IMR-90 (cell line): ENCODE measurements around the gene ANXA8. TPM values are rescaled to one million over a fixed set of nuclear protein-coding genes. Genes with fewer than 3 reads are reported as not detected.

Experiments used
- ATAC-seq: fragments of 200-7000 bp; cut with Tn5 transposase; 2 replicates; pipeline ENCODE4 v1.9.1; 2020; ENCODE audit warnings: low read depth, mild to moderate bottlenecking, moderate library complexity
- BruUV-seq: library from RNA; stranded (reverse); fragments of 400-500 nt; replicated peaks from 2 replicates; lab custom pipeline; 2021; lab: Mats Ljungman, UMichigan
- CTCF ChIA-PET: fragments of 300-600 bp; formaldehyde crosslinking; extraction: SDS; loops from one replicate; lab custom pipeline; 2021; ENCODE audit warnings: antibody characterized with exemption; lab: Yijun Ruan, JAX
- POLR2A ChIA-PET: fragments of 300-600 bp; sonication (Branson Sonifier 250); formaldehyde crosslinking; loops from one replicate; lab custom pipeline; 2022; ENCODE audit warnings: antibody characterized with exemption; ENCODE audit not compliant: unreplicated experiment; lab: Charles Lee
- DNase-seq: peaks from one replicate; pipeline ENCODE4 v3.0.0; 2013
- H2AFZ ChIP-seq: replicated peaks from 2 replicates; pipeline ENCODE3; 2013; ENCODE audit warnings: low read length, mild to moderate bottlenecking; ENCODE audit not compliant: poor library complexity
- H2AK5ac ChIP-seq: 2 replicates; pipeline ENCODE4 v1.6.1; 2013; ENCODE audit warnings: low read depth, low read length, inconsistent platforms
- H2AK9ac ChIP-seq: replicated peaks from 2 replicates; pipeline ENCODE3; 2013; ENCODE audit warnings: mild to moderate bottlenecking, low read depth, low read length, moderate library complexity; ENCODE audit not compliant: poor library complexity
- H2BK120ac ChIP-seq: 2 replicates; pipeline ENCODE4 v1.6.1; 2013; ENCODE audit warnings: low read depth, low read length, inconsistent platforms
- H2BK15ac ChIP-seq: 3 replicates; pipeline ENCODE4 v1.6.1; 2013; ENCODE audit warnings: low read depth, low read length, inconsistent platforms
- H2BK20ac ChIP-seq: 2 replicates; pipeline ENCODE4 v1.6.1; 2013; ENCODE audit warnings: low read depth, mild to moderate bottlenecking, inconsistent platforms, low read length, moderate library complexity
- H2BK5ac ChIP-seq: 2 replicates; pipeline ENCODE4 v1.6.1; 2013; ENCODE audit warnings: mild to moderate bottlenecking, low read depth, low read length, inconsistent platforms; ENCODE audit not compliant: poor library complexity, severe bottlenecking
- H3K14ac ChIP-seq: replicated peaks from 2 replicates; pipeline ENCODE4 v1.6.1; 2013; ENCODE audit warnings: low read depth, low read length, inconsistent platforms
- H3K18ac ChIP-seq: 2 replicates; pipeline ENCODE4 v1.6.1; 2013; ENCODE audit warnings: low read depth, low read length, control low read depth
- H3K23ac ChIP-seq: 2 replicates; pipeline ENCODE4 v1.6.1; 2013; ENCODE audit warnings: low read depth, low read length, inconsistent platforms
- H3K27ac ChIP-seq: 2 replicates; pipeline ENCODE4 v1.5.1; 2013; ENCODE audit warnings: mild to moderate bottlenecking, control low read depth, low read length; ENCODE audit not compliant: insufficient read depth
- H3K27me3 ChIP-seq: 2 replicates; pipeline ENCODE4 v1.6.1; 2013; ENCODE audit warnings: low read length; ENCODE audit not compliant: control insufficient read depth, insufficient read depth
- H3K36me3 ChIP-seq: 2 replicates; pipeline ENCODE4 v1.6.1; 2013; ENCODE audit warnings: low read length, mixed read lengths; ENCODE audit not compliant: control insufficient read depth, insufficient read depth
- H3K4ac ChIP-seq: 2 replicates; pipeline ENCODE4 v1.6.1; 2013; ENCODE audit warnings: low read depth, low read length, inconsistent platforms
- H3K4me1 ChIP-seq: 2 replicates; pipeline ENCODE4 v1.6.1; 2013; ENCODE audit warnings: low read length, mixed read lengths; ENCODE audit not compliant: control insufficient read depth, insufficient read depth
- H3K4me2 ChIP-seq: 2 replicates; pipeline ENCODE4 v1.6.1; 2013; ENCODE audit warnings: low read depth, mild to moderate bottlenecking, control low read depth, low read length, moderate library complexity
- H3K4me3 ChIP-seq: 2 replicates; pipeline ENCODE4 v1.5.1; 2013; ENCODE audit warnings: low read depth, mild to moderate bottlenecking, control low read depth, low read length, moderate library complexity; ENCODE audit not compliant: insufficient read depth
- H3K56ac ChIP-seq: 2 replicates; pipeline ENCODE4 v1.6.1; 2013; ENCODE audit warnings: low read length, inconsistent platforms; ENCODE audit not compliant: insufficient read depth; ENCODE audit errors: extremely low read depth
- H3K79me1 ChIP-seq, 2 experiments: 2 replicates each; pipeline ENCODE4 v1.6.1; 2013; ENCODE audit warnings: low read length in 2 of 2, inconsistent platforms in 1 of 2, low read depth in 1 of 2
- H3K9ac ChIP-seq: 2 replicates; pipeline ENCODE4 v1.6.1; 2013; ENCODE audit warnings: low read depth, low read length, control low read depth
- H3K9me1 ChIP-seq: 2 replicates; pipeline ENCODE4 v1.6.1; 2013; ENCODE audit warnings: low read length, inconsistent platforms; ENCODE audit not compliant: insufficient read depth
- H3K9me3 ChIP-seq: 2 replicates; pipeline ENCODE4 v1.6.1; 2013; ENCODE audit warnings: low read length; ENCODE audit not compliant: control insufficient read depth, insufficient read depth
- H4K20me1 ChIP-seq: 2 replicates; pipeline ENCODE4 v1.6.1; 2013; ENCODE audit warnings: low read length, inconsistent platforms; ENCODE audit not compliant: insufficient read depth
- H4K5ac ChIP-seq: 2 replicates; pipeline ENCODE4 v1.6.1; 2013; ENCODE audit warnings: mild to moderate bottlenecking, low read depth, low read length, control low read depth
- H4K8ac ChIP-seq, 2 experiments: 2 replicates each; pipeline ENCODE4 v1.6.1; 2013; ENCODE audit warnings: low read depth in 2 of 2, low read length in 2 of 2, control low read depth in 1 of 2, inconsistent platforms in 1 of 2
- H4K91ac ChIP-seq: 2 replicates; pipeline ENCODE4 v1.6.1; 2013; ENCODE audit warnings: low read depth, low read length, inconsistent platforms; ENCODE audit not compliant: insufficient read depth
- BHLHE40 ChIP-seq: fragments of 150-350 bp; IDR thresholded peaks from 2 replicates; pipeline ENCODE4 v1.6.1; 2016; ENCODE audit warnings: mild to moderate bottlenecking, low read depth, low read length
- CHD1 ChIP-seq: IDR thresholded peaks from 2 replicates; pipeline ENCODE4 v1.6.1; 2012; ENCODE audit warnings: low read depth, low read length, improper control_type of control experiment
- CTCF ChIP-seq: conservative IDR thresholded peaks from 2 replicates; pipeline ENCODE4 v1.5.1; 2012; ENCODE audit warnings: mild to moderate bottlenecking, low read depth, low read length, improper control_type of control experiment
- ELK1 ChIP-seq: fragments of 150-350 bp; IDR thresholded peaks from 2 replicates; pipeline ENCODE4 v1.6.1; 2016; ENCODE audit warnings: low read depth, mild to moderate bottlenecking, low read length, moderate library complexity, borderline replicate concordance
- FOS ChIP-seq: fragments of 150-350 bp; IDR thresholded peaks from 2 replicates; pipeline ENCODE4 v1.6.1; 2016; ENCODE audit warnings: low read depth, low read length
- MAFK ChIP-seq: IDR thresholded peaks from 2 replicates; pipeline ENCODE4 v1.6.1; 2012; ENCODE audit warnings: low read depth, low read length, improper control_type of control experiment
- MAZ ChIP-seq: IDR thresholded peaks from 2 replicates; pipeline ENCODE4 v1.6.1; 2012; ENCODE audit warnings: low read depth, mild to moderate bottlenecking, low read length, improper control_type of control experiment, moderate library complexity, borderline replicate concordance
- MXI1 ChIP-seq: IDR thresholded peaks from 2 replicates; pipeline ENCODE4 v1.6.1; 2012; ENCODE audit warnings: low read depth, mild to moderate bottlenecking, low read length, moderate library complexity, borderline replicate concordance
- NFE2L2 ChIP-seq: fragments of 150-350 bp; IDR thresholded peaks from 2 replicates; pipeline ENCODE4 v1.6.1; 2016; ENCODE audit warnings: low read depth, mild to moderate bottlenecking, low read length
- POLR2A ChIP-seq: IDR thresholded peaks from 2 replicates; pipeline ENCODE4 v1.6.1; 2012; ENCODE audit warnings: mild to moderate bottlenecking, low read depth, low read length
- RAD21 ChIP-seq: IDR thresholded peaks from 2 replicates; pipeline ENCODE4 v1.6.1; 2012; ENCODE audit warnings: low read length, improper control_type of control experiment
- RCOR1 ChIP-seq: IDR thresholded peaks from 2 replicates; pipeline ENCODE4 v1.6.1; 2012; ENCODE audit warnings: mild to moderate bottlenecking, low read length, improper control_type of control experiment; ENCODE audit not compliant: insufficient replicate concordance
- RFX5 ChIP-seq: IDR thresholded peaks from 2 replicates; pipeline ENCODE4 v1.8.0; 2012; ENCODE audit warnings: low read depth, mild to moderate bottlenecking, low read length, moderate library complexity
- SMC3 ChIP-seq: fragments of 150-350 bp; IDR thresholded peaks from 2 replicates; pipeline ENCODE4 v1.6.1; 2016; ENCODE audit warnings: low read depth, mild to moderate bottlenecking, antibody characterized with exemption, low read length, moderate library complexity
- USF2 ChIP-seq: fragments of 150-350 bp; IDR thresholded peaks from 2 replicates; pipeline ENCODE4 v1.6.1; 2017; ENCODE audit warnings: mild to moderate bottlenecking, antibody characterized with exemption, low read length, low read depth
- WGBS, 2 experiments: methylation state at CpG; one replicate each; pipeline versions ENCODE4 v1.1.5 to v1.1.7; 2013; ENCODE audit warnings: missing lambda C conversion rate in 2 of 2; ENCODE audit not compliant: insufficient read length in 1 of 2; ENCODE audit errors: extremely low coverage in 2 of 2; 5-methylcytosine and 5-hydroxymethylcytosine counted together
- dilution Hi-C: fragments of 300-500 bp; cut with HindIII; formaldehyde crosslinking; loops from one replicate; pipeline ENCODE4 v1.14.3; 2018; ENCODE audit warnings: low sequenced_read_pairs; ENCODE audit not compliant: unreplicated experiment
- in situ Hi-C: fragments of 300-500 bp; cut with MboI; formaldehyde crosslinking; loops from 3 replicates; pipeline ENCODE4 v1.14.3; 2019; ENCODE audit warnings: low sequenced_read_pairs, inconsistent platforms, mixed read lengths
- intact Hi-C: fragments of 100-400 bp; cut with micrococcal nuclease; formaldehyde crosslinking; loops from 2 replicates; pipeline ENCODE4 v1.10.0; 2022
- polyA plus RNA-seq, 3 experiments: library from polyadenylated mRNA; depleted of rRNA; stranded (reverse); fragments of >200 nt; gene quantifications; 2 replicates each; pipeline ENCODE4 v1.2.3, GENCODE V29; 2012; ENCODE audit warnings: low replicate concordance in 1 of 3
- total RNA-seq: library from RNA; depleted of rRNA; stranded (reverse); fragments of >200 nt; gene quantifications from 2 replicates; pipeline ENCODE4 v1.2.3, GENCODE V29; 2012

ANXA8 gene
- total and polyA plus RNA-seq, 2 of the 4 experiments (the other 2 are of a cell fraction), result 0.90 to 1.1 TPM

- CTCF ChIA-PET, result no interaction called here
- no peak overlapping the region for H2BK15ac ChIP-seq
Measured at GRCh38 chr10:47447209-47447608, 36.7 kb downstream of the ANXA8 start.

More at GRCh38 chr10:47447209-47447608, 36.7 kb downstream of the ANXA8 start:
- no peak overlapping the region for H2BK5ac ChIP-seq
- no peak overlapping the region for H4K8ac ChIP-seq
- in situ Hi-C loops (no loop called here), dilution Hi-C loops (no loop called here), intact Hi-C loops (no loop called here)
- H3K9me1 ChIP-seq, result peaks cover 9% of the 10 kb centered on the region
- no peak overlapping the region for H4K5ac ChIP-seq
- no peak overlapping the region for H3K4me2 ChIP-seq
- no peak overlapping the region for H3K14ac ChIP-seq
- H2AFZ ChIP-seq, result no peak overlapping the region
- H2BK20ac ChIP-seq, result no peak overlapping the region
- no CpG with 5 or more reads among the region's 4 CpGs for WGBS, 2 experiments
- no TSS peak for BruUV-seq
- no peak overlapping the region for H4K91ac ChIP-seq
- H3K18ac ChIP-seq, result no peak overlapping the region
- H3K56ac ChIP-seq, result no peak overlapping the region
- ATAC-seq (no peak), DNase-seq (no peak)
- H3K9ac ChIP-seq, result no peak overlapping the region
- no peak overlapping the region for H2AK9ac ChIP-seq
- H3K9me3 ChIP-seq, result peaks cover 15% of the 10 kb centered on the region
- H2BK120ac ChIP-seq, result no peak overlapping the region
- TF ChIP-seq MXI1 (no peak), FOS (no peak), POLR2A (no peak), MAZ (no peak), SMC3 (no peak), RCOR1 (no peak), USF2 (no peak), CHD1 (no peak), RFX5 (no peak), RAD21 (no peak), ELK1 (no peak), CTCF (no peak), NFE2L2 (no peak), MAFK (no peak), BHLHE40 (no peak)
- H3K4me3 ChIP-seq, result no peak overlapping the region
- H3K79me1 ChIP-seq, result no peaks in the 10 kb centered on the region
- peaks cover 22% of the 10 kb centered on the region for H3K27me3 ChIP-seq
- no peaks in the 10 kb centered on the region for H4K20me1 ChIP-seq
- no peak overlapping the region for H3K4ac ChIP-seq
- no peak overlapping the region for H2AK5ac ChIP-seq
- H3K27ac ChIP-seq, result no peak overlapping the region
- no peaks in the 10 kb centered on the region for H3K4me1 ChIP-seq
- H3K36me3 ChIP-seq, result no peaks in the 10 kb centered on the region
- POLR2A ChIA-PET, result no interaction called here
- H3K23ac ChIP-seq, result no peak overlapping the region
